ENCODE results near the gene RNF10.

DNA sequence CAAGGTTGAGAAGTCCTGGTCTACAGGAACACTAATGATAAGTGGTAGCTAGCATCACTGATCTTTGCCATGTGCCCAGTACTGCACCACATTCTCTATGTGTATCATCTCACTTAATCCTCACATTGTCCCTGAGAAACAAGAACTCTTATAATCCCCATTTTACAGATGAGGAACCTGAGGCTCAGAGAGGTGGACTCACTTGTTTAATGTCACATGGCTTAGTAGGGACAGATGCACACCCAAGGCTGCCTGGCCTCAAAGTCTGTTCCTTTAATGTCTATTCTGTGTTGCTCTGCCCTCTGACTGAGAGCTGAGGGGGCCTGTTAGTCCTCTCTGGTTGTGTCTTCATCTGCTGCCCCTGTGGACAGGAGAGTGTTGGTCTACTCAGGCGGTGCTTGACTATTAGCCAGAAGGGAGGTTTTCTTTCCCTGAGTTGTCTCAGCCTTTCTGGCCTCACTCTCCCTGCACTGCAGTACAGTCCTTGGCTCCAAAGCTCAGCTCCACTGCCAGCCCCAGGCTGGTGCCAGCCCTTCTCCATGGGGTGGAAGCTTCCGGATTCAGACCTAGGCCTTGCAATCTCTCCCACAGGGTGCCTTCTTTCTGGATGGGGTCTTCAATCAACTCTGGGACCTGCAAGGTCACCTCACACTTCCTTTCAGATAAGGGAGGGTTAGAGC lies 43.2 kb upstream of the RNF10 start:
- TF ChIP-seq, protein P1, sequence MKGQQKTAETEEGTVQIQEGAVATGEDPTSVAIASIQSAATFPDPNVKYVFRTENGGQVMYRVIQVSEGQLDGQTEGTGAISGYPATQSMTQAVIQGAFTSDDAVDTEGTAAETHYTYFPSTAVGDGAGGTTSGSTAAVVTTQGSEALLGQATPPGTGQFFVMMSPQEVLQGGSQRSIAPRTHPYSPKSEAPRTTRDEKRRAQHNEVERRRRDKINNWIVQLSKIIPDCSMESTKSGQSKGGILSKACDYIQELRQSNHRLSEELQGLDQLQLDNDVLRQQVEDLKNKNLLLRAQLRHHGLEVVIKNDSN (IDR thresholded peaks at IDR 0.05; ENCODE audit: borderline replicate concordance, extremely low read length, insufficient read depth, low read depth, low read length), result no peak
- TF ChIP-seq PAX5 (IDR thresholded peaks at IDR 0.05; ENCODE audit: borderline replicate concordance, low read depth, low read length) (no peak), SPI1 (IDR thresholded peaks at IDR 0.05; ENCODE audit: borderline replicate concordance, insufficient read depth, low read depth, low read length) (no peak), POLR2A (IDR thresholded peaks at IDR 0.05; ENCODE audit: low read depth, low read length) (no peak), CREB1 (IDR thresholded peaks at IDR 0.05; ENCODE audit: low read depth) (no peak), CREM (IDR thresholded peaks at IDR 0.05; ENCODE audit: low read depth) (no peak), RAD21 (IDR thresholded peaks at IDR 0.05; ENCODE audit: insufficient read depth, low read depth, low read length) (no peak), ZNF622 (IDR thresholded peaks at IDR 0.05) (no peak), JUNB (IDR thresholded peaks at IDR 0.05) (no peak), RCOR1 (conservative IDR thresholded peaks at IDR 0.05; ENCODE audit: low read depth, low read length) (no peak), EP300 (IDR thresholded peaks at IDR 0.05; ENCODE audit: borderline replicate concordance in 1 of 2, control insufficient read depth in 1 of 2, low read depth in 2 of 2, low read length in 2 of 2) (no peak)
- TF ChIP-seq, protein P2, sequence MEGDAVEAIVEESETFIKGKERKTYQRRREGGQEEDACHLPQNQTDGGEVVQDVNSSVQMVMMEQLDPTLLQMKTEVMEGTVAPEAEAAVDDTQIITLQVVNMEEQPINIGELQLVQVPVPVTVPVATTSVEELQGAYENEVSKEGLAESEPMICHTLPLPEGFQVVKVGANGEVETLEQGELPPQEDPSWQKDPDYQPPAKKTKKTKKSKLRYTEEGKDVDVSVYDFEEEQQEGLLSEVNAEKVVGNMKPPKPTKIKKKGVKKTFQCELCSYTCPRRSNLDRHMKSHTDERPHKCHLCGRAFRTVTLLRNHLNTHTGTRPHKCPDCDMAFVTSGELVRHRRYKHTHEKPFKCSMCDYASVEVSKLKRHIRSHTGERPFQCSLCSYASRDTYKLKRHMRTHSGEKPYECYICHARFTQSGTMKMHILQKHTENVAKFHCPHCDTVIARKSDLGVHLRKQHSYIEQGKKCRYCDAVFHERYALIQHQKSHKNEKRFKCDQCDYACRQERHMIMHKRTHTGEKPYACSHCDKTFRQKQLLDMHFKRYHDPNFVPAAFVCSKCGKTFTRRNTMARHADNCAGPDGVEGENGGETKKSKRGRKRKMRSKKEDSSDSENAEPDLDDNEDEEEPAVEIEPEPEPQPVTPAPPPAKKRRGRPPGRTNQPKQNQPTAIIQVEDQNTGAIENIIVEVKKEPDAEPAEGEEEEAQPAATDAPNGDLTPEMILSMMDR (IDR thresholded peaks at IDR 0.05 in 2 of 3, conservative IDR thresholded peaks at IDR 0.05 in 1 of 3; ENCODE audit: control insufficient read depth in 2 of 3, extremely low read depth in 1 of 3, insufficient read depth in 1 of 3, low read depth in 3 of 3, low read length in 3 of 3), result no peak
- TF ChIP-seq, protein P3, sequence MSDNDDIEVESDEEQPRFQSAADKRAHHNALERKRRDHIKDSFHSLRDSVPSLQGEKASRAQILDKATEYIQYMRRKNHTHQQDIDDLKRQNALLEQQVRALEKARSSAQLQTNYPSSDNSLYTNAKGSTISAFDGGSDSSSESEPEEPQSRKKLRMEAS (IDR thresholded peaks at IDR 0.05; ENCODE audit: low read depth, low read length), result no peak
- TF ChIP-seq, protein P4, sequence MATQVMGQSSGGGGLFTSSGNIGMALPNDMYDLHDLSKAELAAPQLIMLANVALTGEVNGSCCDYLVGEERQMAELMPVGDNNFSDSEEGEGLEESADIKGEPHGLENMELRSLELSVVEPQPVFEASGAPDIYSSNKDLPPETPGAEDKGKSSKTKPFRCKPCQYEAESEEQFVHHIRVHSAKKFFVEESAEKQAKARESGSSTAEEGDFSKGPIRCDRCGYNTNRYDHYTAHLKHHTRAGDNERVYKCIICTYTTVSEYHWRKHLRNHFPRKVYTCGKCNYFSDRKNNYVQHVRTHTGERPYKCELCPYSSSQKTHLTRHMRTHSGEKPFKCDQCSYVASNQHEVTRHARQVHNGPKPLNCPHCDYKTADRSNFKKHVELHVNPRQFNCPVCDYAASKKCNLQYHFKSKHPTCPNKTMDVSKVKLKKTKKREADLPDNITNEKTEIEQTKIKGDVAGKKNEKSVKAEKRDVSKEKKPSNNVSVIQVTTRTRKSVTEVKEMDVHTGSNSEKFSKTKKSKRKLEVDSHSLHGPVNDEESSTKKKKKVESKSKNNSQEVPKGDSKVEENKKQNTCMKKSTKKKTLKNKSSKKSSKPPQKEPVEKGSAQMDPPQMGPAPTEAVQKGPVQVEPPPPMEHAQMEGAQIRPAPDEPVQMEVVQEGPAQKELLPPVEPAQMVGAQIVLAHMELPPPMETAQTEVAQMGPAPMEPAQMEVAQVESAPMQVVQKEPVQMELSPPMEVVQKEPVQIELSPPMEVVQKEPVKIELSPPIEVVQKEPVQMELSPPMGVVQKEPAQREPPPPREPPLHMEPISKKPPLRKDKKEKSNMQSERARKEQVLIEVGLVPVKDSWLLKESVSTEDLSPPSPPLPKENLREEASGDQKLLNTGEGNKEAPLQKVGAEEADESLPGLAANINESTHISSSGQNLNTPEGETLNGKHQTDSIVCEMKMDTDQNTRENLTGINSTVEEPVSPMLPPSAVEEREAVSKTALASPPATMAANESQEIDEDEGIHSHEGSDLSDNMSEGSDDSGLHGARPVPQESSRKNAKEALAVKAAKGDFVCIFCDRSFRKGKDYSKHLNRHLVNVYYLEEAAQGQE (IDR thresholded peaks at IDR 0.05; ENCODE audit: low read depth, low read length), result no peak

Data from GM12878 (cell line).